Measurements from ENCODE around the gene C1orf232.
A peak's percentile ranks its signal among the peaks of the same experiment; 100 is the strongest.

Gene C1orf232

DNA sequence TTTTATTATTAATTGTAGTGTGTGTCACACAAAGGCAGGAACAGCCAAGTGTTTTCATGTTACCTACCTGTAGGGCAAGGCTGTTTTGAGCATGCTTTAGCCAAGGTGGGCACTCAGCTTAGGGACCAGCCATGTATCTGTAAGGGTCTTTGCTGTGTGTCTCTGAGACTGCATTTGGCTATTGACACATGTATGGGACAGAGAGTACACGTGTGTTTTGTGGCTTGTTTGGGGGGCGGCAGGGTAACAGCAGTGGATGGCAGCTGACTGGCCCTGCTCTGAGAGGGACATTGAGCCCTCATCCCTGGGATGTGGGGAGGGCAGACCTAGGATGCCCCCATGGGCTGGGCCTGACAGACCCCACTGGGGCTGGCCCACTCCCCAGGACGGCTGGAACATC is 28.5 kb upstream of the C1orf232 start:
- DNase-seq = no peak
- no peaks in the 10 kb centered on the region for H3K79me1 ChIP-seq (replicated peaks; ENCODE audit: low read length, poor library complexity, severe bottlenecking)
- no peak overlapping the region for H3K23ac ChIP-seq (ENCODE audit: low read length in 2 of 2)
- H3K14ac ChIP-seq (ENCODE audit: low read length in 2 of 2) = no peak overlapping the region
- no peak overlapping the region for H2BK5ac ChIP-seq (ENCODE audit: low read depth, low read length, poor library complexity, severe bottlenecking)
- H3K27ac ChIP-seq (ENCODE audit: low read length, poor library complexity, severe bottlenecking) = no peak overlapping the region
- no peak overlapping the region for H2BK120ac ChIP-seq (ENCODE audit: low read depth, low read length)
- no peak overlapping the region for H2AFZ ChIP-seq (ENCODE audit: low read depth, low read length)
- no peak overlapping the region for H3K4ac ChIP-seq (ENCODE audit: low read depth in 1 of 2, low read length in 2 of 2)
- no peak overlapping the region for H2BK12ac ChIP-seq (ENCODE audit: low read length in 2 of 2)
- peaks cover 44 to 63% of the 10 kb centered on the region in 2 experiments for H3K27me3 ChIP-seq (ENCODE audit: control insufficient read depth in 1 of 2, insufficient read depth in 1 of 2, low read length in 2 of 2)
- no peak overlapping the region for H3K4me3 ChIP-seq (ENCODE audit: insufficient read depth in 1 of 2, low read depth in 1 of 2, low read length in 2 of 2)
- no peak overlapping the region for H4K91ac ChIP-seq (ENCODE audit: low read length)
- peaks cover 4% of the 10 kb centered on the region for H3K4me1 ChIP-seq (ENCODE audit: control insufficient read depth, insufficient read depth, low read depth, low read length)
- H4K8ac ChIP-seq (ENCODE audit: low read length) = no peak overlapping the region
- 94% methylated on average over 2 of the region's 3 CpGs for WGBS
- H3K9ac ChIP-seq (ENCODE audit: low read length) = no peak overlapping the region
- no peak overlapping the region for H2AK5ac ChIP-seq (ENCODE audit: low read length, severe bottlenecking)
- no peaks in the 10 kb centered on the region for H3K36me3 ChIP-seq (ENCODE audit: control insufficient read depth in 1 of 2, insufficient read depth in 2 of 2, low read depth in 1 of 2, low read length in 2 of 2)
- H2BK15ac ChIP-seq (ENCODE audit: low read depth, poor library complexity, severe bottlenecking) = no peak overlapping the region
- H3K18ac ChIP-seq (ENCODE audit: low read depth in 1 of 2, low read length in 2 of 2) = no peak overlapping the region
- no peaks in the 10 kb centered on the region for H3K9me3 ChIP-seq (ENCODE audit: control insufficient read depth, low read length)
- no peak overlapping the region for H3K4me2 ChIP-seq (ENCODE audit: low read length, poor library complexity, severe bottlenecking)

DNA sequence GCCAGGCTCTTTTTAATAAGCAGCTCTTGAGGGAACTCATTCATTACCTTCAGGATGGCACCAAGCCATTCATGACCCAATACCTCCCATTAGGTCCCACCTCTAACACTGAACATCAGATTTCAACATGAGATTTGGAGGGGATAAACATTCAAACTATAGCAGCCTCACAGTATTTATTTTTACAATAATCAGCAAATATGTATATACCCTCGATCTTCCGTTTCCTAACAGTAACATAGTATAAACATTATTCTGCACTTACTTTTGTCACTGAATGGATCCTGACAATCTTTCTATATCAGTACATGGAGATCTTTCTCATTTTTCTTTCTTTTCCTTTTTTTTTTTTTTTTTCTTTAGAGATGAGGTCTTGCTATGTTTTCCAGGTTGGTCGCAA is 27.0 kb upstream of the C1orf232 start:
- H3K14ac ChIP-seq (ENCODE audit: low read length in 2 of 2) = no peak overlapping the region
- no peak overlapping the region for H2BK120ac ChIP-seq (ENCODE audit: low read depth, low read length)
- H4K91ac ChIP-seq (ENCODE audit: low read length) = no peak overlapping the region
- no peak overlapping the region for H3K23ac ChIP-seq (ENCODE audit: low read length in 2 of 2)
- no peak overlapping the region for H3K4me2 ChIP-seq (ENCODE audit: low read length, poor library complexity, severe bottlenecking)
- no peak overlapping the region for H3K4ac ChIP-seq (ENCODE audit: low read depth in 1 of 2, low read length in 2 of 2)
- H3K79me1 ChIP-seq (replicated peaks; ENCODE audit: low read length, poor library complexity, severe bottlenecking) = no peaks in the 10 kb centered on the region
- 71% methylated on average over 2 of the region's 3 CpGs for WGBS
- no peak overlapping the region for H2AFZ ChIP-seq (ENCODE audit: low read depth, low read length)
- H2BK15ac ChIP-seq (ENCODE audit: low read depth, poor library complexity, severe bottlenecking) = no peak overlapping the region
- no peak overlapping the region for H4K8ac ChIP-seq (ENCODE audit: low read length)
- H2AK5ac ChIP-seq (ENCODE audit: low read length, severe bottlenecking) = no peak overlapping the region
- H3K27me3 ChIP-seq (ENCODE audit: control insufficient read depth in 1 of 2, insufficient read depth in 1 of 2, low read length in 2 of 2) = peaks cover 38 to 59% of the 10 kb centered on the region in 2 experiments
- H2BK5ac ChIP-seq (ENCODE audit: low read depth, low read length, poor library complexity, severe bottlenecking) = no peak overlapping the region
- no peak overlapping the region for H3K4me3 ChIP-seq (ENCODE audit: insufficient read depth in 1 of 2, low read depth in 1 of 2, low read length in 2 of 2)
- no peaks in the 10 kb centered on the region for H3K9me3 ChIP-seq (ENCODE audit: control insufficient read depth, low read length)
- no peak overlapping the region for H3K18ac ChIP-seq (ENCODE audit: low read depth in 1 of 2, low read length in 2 of 2)
- DNase-seq = no peak
- no peaks in the 10 kb centered on the region for H3K36me3 ChIP-seq (ENCODE audit: control insufficient read depth in 1 of 2, insufficient read depth in 2 of 2, low read depth in 1 of 2, low read length in 2 of 2)
- H2BK12ac ChIP-seq (ENCODE audit: low read length in 2 of 2) = no peak overlapping the region
- H3K27ac ChIP-seq (ENCODE audit: low read length, poor library complexity, severe bottlenecking) = no peak overlapping the region
- no peaks in the 10 kb centered on the region for H3K4me1 ChIP-seq (ENCODE audit: control insufficient read depth, insufficient read depth, low read depth, low read length)
- no peak overlapping the region for H3K9ac ChIP-seq (ENCODE audit: low read length)

DNA sequence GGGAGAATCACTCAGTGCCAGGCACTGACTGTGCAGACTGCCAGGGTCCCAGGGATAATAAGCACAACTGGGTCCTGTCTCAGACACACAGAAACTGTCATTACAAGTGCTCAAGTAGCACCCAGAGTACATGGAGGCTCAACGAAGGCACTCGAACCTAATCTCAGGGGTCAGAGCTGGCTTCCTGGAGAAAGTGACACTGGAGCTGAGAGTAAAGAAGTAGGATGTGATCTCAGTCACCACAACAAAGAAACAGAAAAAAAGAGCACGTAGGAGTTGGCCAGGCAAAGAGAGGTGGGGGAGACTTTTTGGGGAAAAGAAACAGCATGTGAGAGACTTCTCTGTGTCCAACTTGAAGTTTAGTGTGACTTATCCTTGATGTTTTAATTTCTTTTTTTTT is 23.0 kb upstream of the C1orf232 start:
- DNase-seq = no peak

DNA sequence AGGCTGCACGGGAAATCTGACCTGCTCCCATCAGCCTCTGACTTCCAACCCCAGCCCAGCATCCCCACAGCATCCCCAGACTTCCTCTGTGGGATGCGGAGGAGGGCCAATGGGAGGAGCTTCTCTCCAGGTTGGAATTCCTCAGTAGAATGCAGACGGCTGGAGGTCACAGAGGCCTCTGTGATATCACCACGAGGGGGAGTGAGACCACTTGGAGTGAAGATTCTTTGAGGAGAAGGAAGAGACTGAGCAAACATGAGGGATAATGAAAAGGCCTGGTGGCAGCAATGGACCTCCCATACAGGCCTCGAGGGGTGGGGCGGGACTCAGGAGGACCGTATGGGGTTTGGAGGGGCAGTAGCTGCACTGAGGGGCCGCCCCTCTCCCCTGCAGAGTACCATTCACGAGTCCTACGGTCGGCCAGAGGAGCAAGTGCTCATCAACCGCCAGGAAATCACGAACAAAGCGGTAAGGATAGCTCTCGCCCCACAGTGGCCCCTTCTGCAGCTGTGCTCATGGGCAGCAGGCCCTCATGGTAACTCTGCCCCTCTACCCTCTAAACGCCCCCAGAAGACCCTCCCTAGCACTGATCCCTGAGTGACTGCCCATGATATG is 21.7 kb upstream of the C1orf232 start, which contains the start of gene CATSPER4:
CATSPER4 (plus strand) TSS at position 230 of the 615 bp plus-strand sequence; CDS start at position 256, 26 bp downstream.
- Histone ChIP-seq H4K91ac (ENCODE audit: low read length) (no peak within 1 kb of the TSS), H3K4me2 (ENCODE audit: low read length, poor library complexity, severe bottlenecking) (no peak within 1 kb of the TSS), H2AK5ac (ENCODE audit: low read length, severe bottlenecking) (no peak within 1 kb of the TSS), H3K4me3 (ENCODE audit: insufficient read depth in 1 of 2, low read depth in 1 of 2, low read length in 2 of 2) (no peak within 1 kb of the TSS), H3K79me1 (replicated peaks; ENCODE audit: low read length, poor library complexity, severe bottlenecking) (no peaks in the 10 kb centered on the region), H2BK15ac (ENCODE audit: low read depth, poor library complexity, severe bottlenecking) (no peak within 1 kb of the TSS), H3K23ac (ENCODE audit: low read length in 2 of 2) (no peak within 1 kb of the TSS), H4K8ac (ENCODE audit: low read length) (no peak within 1 kb of the TSS), H2BK120ac (ENCODE audit: low read depth, low read length) (no peak within 1 kb of the TSS), H3K9me3 (ENCODE audit: control insufficient read depth, low read length) (no peaks in the 10 kb centered on the region), H3K36me3 (ENCODE audit: control insufficient read depth in 1 of 2, insufficient read depth in 2 of 2, low read depth in 1 of 2, low read length in 2 of 2) (no peaks in the 10 kb centered on the region), H3K27me3 (ENCODE audit: control insufficient read depth in 1 of 2, insufficient read depth in 1 of 2, low read length in 2 of 2) (peaks cover 30 to 51% of the 10 kb centered on the region in 2 experiments), H2AFZ (ENCODE audit: low read depth, low read length) (no peak within 1 kb of the TSS), H3K14ac (ENCODE audit: low read length in 2 of 2) (no peak within 1 kb of the TSS), H3K4me1 (ENCODE audit: control insufficient read depth, insufficient read depth, low read depth, low read length) (no peaks in the 10 kb centered on the region), H2BK5ac (ENCODE audit: low read depth, low read length, poor library complexity, severe bottlenecking) (no peak within 1 kb of the TSS), H3K4ac (ENCODE audit: low read depth in 1 of 2, low read length in 2 of 2) (no peak within 1 kb of the TSS), H3K18ac (ENCODE audit: low read depth in 1 of 2, low read length in 2 of 2) (no peak within 1 kb of the TSS), H3K9ac (ENCODE audit: low read length) (no peak within 1 kb of the TSS), H3K27ac (ENCODE audit: low read length, poor library complexity, severe bottlenecking) (no peak within 1 kb of the TSS), H2BK12ac (ENCODE audit: low read length in 2 of 2) (no peak within 1 kb of the TSS)
- 33% methylated on average over 16 of the region's 16 CpGs for WGBS
- peak; percentile 10 for DNase-seq

More for the DNA sequence above, 23.0 kb upstream of the C1orf232 start:
- no peak overlapping the region for H3K9ac ChIP-seq (ENCODE audit: low read length)
- no peak overlapping the region for H4K91ac ChIP-seq (ENCODE audit: low read length)
- no peak overlapping the region for H3K4me3 ChIP-seq (ENCODE audit: insufficient read depth in 1 of 2, low read depth in 1 of 2, low read length in 2 of 2)
- H2AK5ac ChIP-seq (ENCODE audit: low read length, severe bottlenecking) = no peak overlapping the region
- no peak overlapping the region for H3K4me2 ChIP-seq (ENCODE audit: low read length, poor library complexity, severe bottlenecking)
- H2BK15ac ChIP-seq (ENCODE audit: low read depth, poor library complexity, severe bottlenecking) = no peak overlapping the region
- H2BK5ac ChIP-seq (ENCODE audit: low read depth, low read length, poor library complexity, severe bottlenecking) = no peak overlapping the region
- H3K18ac ChIP-seq (ENCODE audit: low read depth in 1 of 2, low read length in 2 of 2) = no peak overlapping the region
- H3K14ac ChIP-seq (ENCODE audit: low read length in 2 of 2) = no peak overlapping the region
- 54% methylated on average over 3 of the region's 3 CpGs for WGBS
- H4K8ac ChIP-seq (ENCODE audit: low read length) = no peak overlapping the region
- no peaks in the 10 kb centered on the region for H3K9me3 ChIP-seq (ENCODE audit: control insufficient read depth, low read length)
- no peak overlapping the region for H3K4ac ChIP-seq (ENCODE audit: low read depth in 1 of 2, low read length in 2 of 2)
- H3K79me1 ChIP-seq (replicated peaks; ENCODE audit: low read length, poor library complexity, severe bottlenecking) = no peaks in the 10 kb centered on the region
- H2BK120ac ChIP-seq (ENCODE audit: low read depth, low read length) = no peak overlapping the region
- H3K27ac ChIP-seq (ENCODE audit: low read length, poor library complexity, severe bottlenecking) = no peak overlapping the region
- H2BK12ac ChIP-seq (ENCODE audit: low read length in 2 of 2) = no peak overlapping the region
- H3K23ac ChIP-seq (ENCODE audit: low read length in 2 of 2) = no peak overlapping the region
- H2AFZ ChIP-seq (ENCODE audit: low read depth, low read length) = no peak overlapping the region
- no peaks in the 10 kb centered on the region for H3K36me3 ChIP-seq (ENCODE audit: control insufficient read depth in 1 of 2, insufficient read depth in 2 of 2, low read depth in 1 of 2, low read length in 2 of 2)
- H3K27me3 ChIP-seq (ENCODE audit: control insufficient read depth in 1 of 2, insufficient read depth in 1 of 2, low read length in 2 of 2) = peaks cover 30 to 49% of the 10 kb centered on the region in 2 experiments
- no peaks in the 10 kb centered on the region for H3K4me1 ChIP-seq (ENCODE audit: control insufficient read depth, insufficient read depth, low read depth, low read length)
